Measurements from ENCODE around the gene HOXA7. TPM values are rescaled to one million over a fixed set of nuclear protein-coding genes. Genes with fewer than 3 reads are reported as not detected.

HOXA7 gene
- total RNA-seq, 2 donors from 2014 or later = 21.9 to 24.4 TPM

- Histone ChIP-seq H3K4me1 (peaks cover 6% of the 10 kb centered on the region), H3K4me3 (peak overlapping the region; percentile 39), H3K36me3 (no peaks in the 10 kb centered on the region), H3K27me3 (no peaks in the 10 kb centered on the region), H3K9ac (ENCODE audit: low read depth in 2 of 2, low read length in 2 of 2) (peak overlapping the region; percentile 74 to 89), H3K9me3 (no peaks in the 10 kb centered on the region), H3K27ac (peak overlapping the region; percentile 94)
- intact Hi-C loops (cut with DNase I) = loop anchor here (10.0 kb wide), 2 partner anchors 553 to 903 kb away; partner anchors contain the start of gene TAX1BP1
- no peak for TF ChIP-seq CTCF (IDR thresholded peaks at IDR 0.05)
- DNase-seq = peak; percentile 70
Measured at GRCh38 chr7:27191833-27192545, 35.5 kb upstream of the HOXA7 start.

GRCh38 chr7:27191161-27191731, 34.8 kb upstream of the HOXA7 start:
- Histone ChIP-seq H3K4me1 (peaks cover 6% of the 10 kb centered on the region), H3K27me3 (no peaks in the 10 kb centered on the region), H3K4me3 (peak overlapping the region; percentile 39), H3K36me3 (no peaks in the 10 kb centered on the region), H3K9me3 (no peaks in the 10 kb centered on the region), H3K9ac (ENCODE audit: low read depth in 2 of 2, low read length in 2 of 2) (peak overlapping the region; percentile 74 to 89), H3K27ac (peak overlapping the region; percentile 94)
- intact Hi-C loops (cut with DNase I) = loop anchor here (10.0 kb wide), 2 partner anchors 554 to 904 kb away; partner anchors contain the start of gene TAX1BP1
- TF ChIP-seq CTCF (IDR thresholded peaks at IDR 0.05) = no peak
- DNase-seq = peak; percentile 47

GRCh38 chr7:27189997-27190748, 33.7 kb upstream of the HOXA7 start:
- peak; percentile 39 for DNase-seq
- TF ChIP-seq CTCF (IDR thresholded peaks at IDR 0.05) = no peak
- Histone ChIP-seq H3K36me3 (no peaks in the 10 kb centered on the region), H3K4me1 (peaks cover 6% of the 10 kb centered on the region), H3K4me3 (no peak overlapping the region), H3K9ac (ENCODE audit: low read depth in 2 of 2, low read length in 2 of 2) (peak overlapping the region in 1 of 2 donors; percentile 89), H3K9me3 (no peaks in the 10 kb centered on the region), H3K27ac (peak overlapping the region; percentile 94), H3K27me3 (peaks cover 5% of the 10 kb centered on the region)
- intact Hi-C loops (cut with DNase I) = loop anchor here (10.0 kb wide), 2 partner anchors 555 to 905 kb away; partner anchors contain the start of gene TAX1BP1

- peaks cover 6% of the 10 kb centered on the region for H3K4me1 ChIP-seq
- intact Hi-C loops (cut with DNase I) = no loop called here
- H3K27me3 ChIP-seq = peaks cover 5% of the 10 kb centered on the region
- peak overlapping the region; percentile 94 for H3K27ac ChIP-seq
- no peak for TF ChIP-seq CTCF (IDR thresholded peaks at IDR 0.05)
- peak; percentile 77 for DNase-seq
- peak overlapping the region; percentile 29 for H3K4me3 ChIP-seq
- no peaks in the 10 kb centered on the region for H3K36me3 ChIP-seq
- peak overlapping the region; percentile 81 to 89 for H3K9ac ChIP-seq (ENCODE audit: low read depth in 2 of 2, low read length in 2 of 2)
- H3K9me3 ChIP-seq = no peaks in the 10 kb centered on the region
Measured at GRCh38 chr7:27189295-27189996, 33.0 kb upstream of the HOXA7 start.

All from colonic mucosa (tissue), 4 donors.